GM19239 (cell line): ENCODE results near the gene MAP7D3.
"Not testable (repeated sequence)": the region's sequence is repeated elsewhere in the genome, so short reads cannot be mapped to it uniquely, and the experiment has no call there.

Source experiments
- DNase-seq: peaks from one replicate; pipeline ENCODE4 v3.0.0; 2011; ENCODE audit warnings: low spot score; ENCODE audit not compliant: insufficient read length
- FAIRE-seq: peaks from 2 replicates; lab custom pipeline; 2011; peaks lifted over from hg19 to GRCh38; lab: Jason Lieb, UNC

The MAP7D3 gene

GRCh38 chrX:136190038-136190713 is 61.0 kb downstream of the MAP7D3 start:
- no peak for FAIRE-seq

GRCh38 chrX:136189222-136189621 is 62.0 kb downstream of the MAP7D3 start:
- FAIRE-seq (no peak), DNase-seq (no peak)

More at GRCh38 chrX:136190038-136190713, 61.0 kb downstream of the MAP7D3 start:
- DNase-seq = no peak

GRCh38 chrX:136186023-136186413 is 65.2 kb downstream of the MAP7D3 start:
- no peak for DNase-seq
- FAIRE-seq = no peak

GRCh38 chrX:136185401-136186022 is 65.7 kb downstream of the MAP7D3 start:
- DNase-seq (no peak), FAIRE-seq (no peak)

- FAIRE-seq (peak; percentile 33), DNase-seq (no peak)
Observed at GRCh38 chrX:136183917-136184316, 67.3 kb downstream of the MAP7D3 start.

- no peak for DNase-seq
- FAIRE-seq = no peak
Observed at GRCh38 chrX:136183172-136183571, 68.0 kb downstream of the MAP7D3 start.

- FAIRE-seq (no peak), DNase-seq (no peak)
Observed at GRCh38 chrX:136182414-136182813, 68.8 kb downstream of the MAP7D3 start.

GRCh38 chrX:136179133-136179532 is 72.1 kb downstream of the MAP7D3 start:
- DNase-seq (no peak), FAIRE-seq (peak; percentile 79)

- DNase-seq (no peak), FAIRE-seq (no peak)
Observed at GRCh38 chrX:136176399-136176825, 74.8 kb downstream of the MAP7D3 start.

- FAIRE-seq (no peak), DNase-seq (no peak)
Observed at GRCh38 chrX:136171420-136171819, 79.8 kb downstream of the MAP7D3 start.

- no peak for DNase-seq
- no peak for FAIRE-seq
Observed at GRCh38 chrX:136170139-136170800, 80.9 kb downstream of the MAP7D3 start.

GRCh38 chrX:136168929-136169735 is 82.1 kb downstream of the MAP7D3 start:
- DNase-seq = no peak
- no peak for FAIRE-seq

- not testable (repeated sequence) for DNase-seq, FAIRE-seq
Observed at GRCh38 chrX:136167989-136168388, 83.2 kb downstream of the MAP7D3 start.

GRCh38 chrX:136166221-136166855 is 84.9 kb downstream of the MAP7D3 start:
- no peak for DNase-seq
- no peak for FAIRE-seq

GRCh38 chrX:136165406-136165805 is 85.8 kb downstream of the MAP7D3 start:
- DNase-seq = no peak

GRCh38 chrX:136163689-136164088 is 87.5 kb downstream of the MAP7D3 start:
- DNase-seq (no peak), FAIRE-seq (no peak)

More at GRCh38 chrX:136165406-136165805, 85.8 kb downstream of the MAP7D3 start:
- FAIRE-seq = no peak
